ENCODE data around the gene PATL2. TPM values are rescaled to one million over a fixed set of nuclear protein-coding genes. Genes with fewer than 3 reads are reported as not detected.

The PATL2 gene
- total and polyA plus RNA-seq, 2 experiments from 2014 or later: 0.19 TPM; not detected in 1

DNA sequence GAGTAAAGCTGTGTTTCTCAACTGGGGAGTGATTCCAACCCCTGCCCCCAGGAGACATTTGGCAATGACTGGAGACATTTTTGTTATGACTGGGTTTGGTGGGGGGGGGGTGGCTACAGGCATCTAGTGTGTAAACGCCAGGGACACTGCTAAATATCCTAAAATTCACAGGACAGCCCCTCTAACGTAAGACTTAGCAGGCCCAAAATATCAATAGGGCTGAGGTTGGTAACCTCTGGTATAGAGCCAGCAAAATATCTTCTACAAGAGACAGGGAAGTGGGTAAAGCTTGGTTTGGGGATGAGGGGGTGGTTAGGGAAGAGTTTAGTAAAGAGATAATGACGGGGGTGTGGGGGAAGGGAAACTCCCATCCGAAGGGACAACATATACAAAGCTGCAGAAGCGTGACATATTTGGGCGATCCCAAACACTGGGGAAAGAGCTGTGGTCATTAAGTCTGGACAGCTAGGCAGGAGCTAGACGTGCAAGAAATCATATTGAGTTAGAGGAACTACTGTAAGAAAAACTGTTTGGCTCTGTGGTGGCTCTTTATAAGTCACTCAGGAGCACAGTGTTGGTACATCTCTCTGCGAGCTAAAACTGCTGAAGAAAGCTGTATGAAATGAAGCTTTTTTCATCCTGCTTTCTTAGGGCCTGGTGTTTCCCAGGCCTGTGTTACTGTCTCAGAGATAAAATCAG is 24.5 kb upstream of the PATL2 start (continued):
- no peak for TF ChIP-seq ZNF462 (CRISPR knock-in tag; IDR thresholded peaks at IDR 0.05)
- no peak for TF ChIP-seq EZH2 (IDR thresholded peaks at IDR 0.05; ENCODE audit: low read depth, unreplicated experiment)
- TF ChIP-seq NANOG (IDR thresholded peaks at IDR 0.05; ENCODE audit: borderline replicate concordance): no peak
- no peak for TF ChIP-seq STAT1 (IDR thresholded peaks at IDR 0.05; ENCODE audit: unreplicated experiment)
- TF ChIP-seq POLR2AphosphoS5 (IDR thresholded peaks at IDR 0.05; ENCODE audit: low read depth): no peak
- TF ChIP-seq CREB1 (CRISPR knock-in tag; IDR thresholded peaks at IDR 0.05; ENCODE audit: low read depth): no peak
- TF ChIP-seq JUNB (IDR thresholded peaks at IDR 0.05; ENCODE audit: unreplicated experiment): no peak
- TF ChIP-seq ZNF114 (CRISPR knock-in tag; IDR thresholded peaks at IDR 0.05): no peak

GRCh38 chr15:44734839-44735481 is 23.8 kb upstream of the PATL2 start:
- H3K4me3 ChIP-seq: no peak overlapping the region
- H3F3A ChIP-seq (replicated peaks; ENCODE audit: low read depth): no peaks in the 10 kb centered on the region
- peaks cover 7% of the 10 kb centered on the region for H3K4me1 ChIP-seq (ENCODE audit: insufficient read depth)
- H3K27ac ChIP-seq (ENCODE audit: low read depth): no peak overlapping the region
- no peak overlapping the region; the same call in 1 of the 2 replicates for H2AFZ ChIP-seq
- DNase-seq (ENCODE audit: low spot score) (no peak), ATAC-seq (no peak)
- Mint-ChIP-seq H3K27me3 (ENCODE audit: insufficient read depth, low read depth, poor library complexity) (peaks cover 3% of the 10 kb centered on the region), H3K4me3 (no peak overlapping the region), H3K9me3 (peaks cover 14% of the 10 kb centered on the region), H3K4me1 (peaks cover 12% of the 10 kb centered on the region), H3K36me3 (ENCODE audit: low read depth) (peaks cover 3% of the 10 kb centered on the region; the same call in 2 of the 3 replicates), H3K27ac (no peak overlapping the region; the same call in 1 of the 2 replicates)
- H3K36me3 ChIP-seq (ENCODE audit: insufficient read depth): no peaks in the 10 kb centered on the region
- H3K9me2 ChIP-seq (ENCODE audit: insufficient read depth): no peaks in the 10 kb centered on the region
- H3K79me2 ChIP-seq (replicated peaks; ENCODE audit: insufficient read depth): no peaks in the 10 kb centered on the region
- no peak overlapping the region for H3K4me2 ChIP-seq
- no peaks in the 10 kb centered on the region for H4K20me1 ChIP-seq (replicated peaks; ENCODE audit: insufficient read depth)
- H3K27me3 ChIP-seq (ENCODE audit: insufficient read depth): peaks cover 5% of the 10 kb centered on the region
- no peak for TF ChIP-seq EZH2 (IDR thresholded peaks at IDR 0.05; ENCODE audit: low read depth, unreplicated experiment)
- TF ChIP-seq, protein P1, sequence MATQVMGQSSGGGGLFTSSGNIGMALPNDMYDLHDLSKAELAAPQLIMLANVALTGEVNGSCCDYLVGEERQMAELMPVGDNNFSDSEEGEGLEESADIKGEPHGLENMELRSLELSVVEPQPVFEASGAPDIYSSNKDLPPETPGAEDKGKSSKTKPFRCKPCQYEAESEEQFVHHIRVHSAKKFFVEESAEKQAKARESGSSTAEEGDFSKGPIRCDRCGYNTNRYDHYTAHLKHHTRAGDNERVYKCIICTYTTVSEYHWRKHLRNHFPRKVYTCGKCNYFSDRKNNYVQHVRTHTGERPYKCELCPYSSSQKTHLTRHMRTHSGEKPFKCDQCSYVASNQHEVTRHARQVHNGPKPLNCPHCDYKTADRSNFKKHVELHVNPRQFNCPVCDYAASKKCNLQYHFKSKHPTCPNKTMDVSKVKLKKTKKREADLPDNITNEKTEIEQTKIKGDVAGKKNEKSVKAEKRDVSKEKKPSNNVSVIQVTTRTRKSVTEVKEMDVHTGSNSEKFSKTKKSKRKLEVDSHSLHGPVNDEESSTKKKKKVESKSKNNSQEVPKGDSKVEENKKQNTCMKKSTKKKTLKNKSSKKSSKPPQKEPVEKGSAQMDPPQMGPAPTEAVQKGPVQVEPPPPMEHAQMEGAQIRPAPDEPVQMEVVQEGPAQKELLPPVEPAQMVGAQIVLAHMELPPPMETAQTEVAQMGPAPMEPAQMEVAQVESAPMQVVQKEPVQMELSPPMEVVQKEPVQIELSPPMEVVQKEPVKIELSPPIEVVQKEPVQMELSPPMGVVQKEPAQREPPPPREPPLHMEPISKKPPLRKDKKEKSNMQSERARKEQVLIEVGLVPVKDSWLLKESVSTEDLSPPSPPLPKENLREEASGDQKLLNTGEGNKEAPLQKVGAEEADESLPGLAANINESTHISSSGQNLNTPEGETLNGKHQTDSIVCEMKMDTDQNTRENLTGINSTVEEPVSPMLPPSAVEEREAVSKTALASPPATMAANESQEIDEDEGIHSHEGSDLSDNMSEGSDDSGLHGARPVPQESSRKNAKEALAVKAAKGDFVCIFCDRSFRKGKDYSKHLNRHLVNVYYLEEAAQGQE (IDR thresholded peaks at IDR 0.05; ENCODE audit: unreplicated experiment): no peak
- no peak for TF ChIP-seq POLR2AphosphoS5 (IDR thresholded peaks at IDR 0.05; ENCODE audit: low read depth)
- TF ChIP-seq ETS1 (IDR thresholded peaks at IDR 0.05): no peak
- TF ChIP-seq STAT1 (IDR thresholded peaks at IDR 0.05; ENCODE audit: unreplicated experiment): no peak
- no peak for TF ChIP-seq NANOG (IDR thresholded peaks at IDR 0.05; ENCODE audit: borderline replicate concordance)
- TF ChIP-seq EZH2phosphoT487 (IDR thresholded peaks at IDR 0.05; ENCODE audit: unreplicated experiment): no peak
- no peak for TF ChIP-seq ZNF331 (CRISPR knock-in tag; IDR thresholded peaks at IDR 0.05; ENCODE audit: low read depth)
- no peak for TF ChIP-seq ZNF114 (CRISPR knock-in tag; IDR thresholded peaks at IDR 0.05)
